Body of pancreas (tissue), 4 donors: ENCODE data around the gene GJA3.
A peak's percentile ranks its signal among the peaks of the same experiment; 100 is the strongest.

Source experiments
- POLR2A ChIP-seq, 3 donors: fragments of 450-650 bp; IDR thresholded peaks; one replicate each; pipeline ENCODE4 v1.6.1; 2016; ENCODE audit warnings: antibody characterized with exemption in 3 of 3, mild to moderate bottlenecking in 2 of 3
- TF ChIP-seq, protein P1 (sequence below), 7 experiments: fragments of 450-650 bp in 4 of 7; fragments of 200-600 bp in 3 of 7; sonication (generic) in 3 of 7; IDR thresholded peaks; one replicate each; pipeline ENCODE4 v1.5.1; 2016 to 2019; ENCODE audit warnings: antibody characterized with exemption in 7 of 7

DNA sequence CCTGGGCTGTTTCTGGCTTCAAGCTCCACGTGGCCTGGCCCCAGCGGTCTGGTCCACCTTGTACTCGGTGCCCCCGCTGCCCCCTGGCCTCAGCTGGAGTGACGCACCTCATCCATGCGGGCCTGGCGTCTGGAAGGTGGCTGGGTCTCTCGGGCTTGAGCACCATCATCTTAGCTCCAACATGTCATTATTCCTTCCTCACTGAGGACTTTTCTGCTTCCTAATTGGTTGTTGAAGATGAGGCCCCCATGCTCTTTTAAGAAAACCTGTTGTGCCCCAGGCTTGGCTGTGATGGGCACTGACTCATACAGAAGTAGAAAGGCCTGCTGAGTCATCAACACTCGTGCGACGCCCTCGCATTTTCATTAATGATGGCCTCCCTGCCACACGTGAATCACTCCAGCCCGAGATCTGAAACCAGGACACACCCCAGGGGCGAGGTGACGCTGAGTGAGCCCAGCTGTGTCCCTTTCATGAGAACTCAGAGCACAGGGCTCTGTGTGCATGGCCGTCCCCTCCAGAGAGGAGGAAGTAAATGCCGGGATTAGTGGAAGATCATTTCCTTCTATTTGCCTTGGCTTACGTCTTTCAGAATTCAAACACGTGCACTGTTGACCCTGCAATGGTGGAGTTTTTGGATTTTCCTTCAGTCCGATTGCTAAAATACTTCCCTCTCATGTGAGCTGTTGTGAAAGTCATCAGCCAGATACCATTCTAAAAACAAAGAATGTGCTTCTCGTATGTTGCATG, 14.0 kb upstream of the GJA3 start:
- TF ChIP-seq, protein P1, sequence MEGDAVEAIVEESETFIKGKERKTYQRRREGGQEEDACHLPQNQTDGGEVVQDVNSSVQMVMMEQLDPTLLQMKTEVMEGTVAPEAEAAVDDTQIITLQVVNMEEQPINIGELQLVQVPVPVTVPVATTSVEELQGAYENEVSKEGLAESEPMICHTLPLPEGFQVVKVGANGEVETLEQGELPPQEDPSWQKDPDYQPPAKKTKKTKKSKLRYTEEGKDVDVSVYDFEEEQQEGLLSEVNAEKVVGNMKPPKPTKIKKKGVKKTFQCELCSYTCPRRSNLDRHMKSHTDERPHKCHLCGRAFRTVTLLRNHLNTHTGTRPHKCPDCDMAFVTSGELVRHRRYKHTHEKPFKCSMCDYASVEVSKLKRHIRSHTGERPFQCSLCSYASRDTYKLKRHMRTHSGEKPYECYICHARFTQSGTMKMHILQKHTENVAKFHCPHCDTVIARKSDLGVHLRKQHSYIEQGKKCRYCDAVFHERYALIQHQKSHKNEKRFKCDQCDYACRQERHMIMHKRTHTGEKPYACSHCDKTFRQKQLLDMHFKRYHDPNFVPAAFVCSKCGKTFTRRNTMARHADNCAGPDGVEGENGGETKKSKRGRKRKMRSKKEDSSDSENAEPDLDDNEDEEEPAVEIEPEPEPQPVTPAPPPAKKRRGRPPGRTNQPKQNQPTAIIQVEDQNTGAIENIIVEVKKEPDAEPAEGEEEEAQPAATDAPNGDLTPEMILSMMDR (IDR thresholded peaks at IDR 0.05) = no peak
- peak in 2 of 3 donors; percentile 46 to 54 for TF ChIP-seq POLR2A (IDR thresholded peaks at IDR 0.05)
